Measurements from ENCODE around the gene ADAMTS18.

ADAMTS18 gene

DNA sequence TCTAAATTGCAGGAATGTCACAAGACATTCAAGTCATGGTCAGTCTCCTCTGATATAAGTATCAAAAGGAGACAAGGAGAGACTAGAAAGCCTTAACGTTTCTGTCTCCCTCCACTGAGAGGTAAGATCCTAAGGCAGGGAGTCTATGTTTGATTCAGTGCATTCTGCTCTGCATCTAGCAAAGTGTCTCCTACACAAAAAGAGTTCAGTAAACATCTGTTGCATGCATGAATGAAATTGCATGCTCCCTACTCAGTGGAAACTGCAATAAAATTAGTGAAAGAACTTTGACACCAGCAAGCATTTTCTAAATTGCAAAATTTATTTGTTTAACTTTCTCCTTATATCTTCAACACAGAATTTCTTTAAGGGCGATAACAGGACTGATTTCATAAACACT is 111.1 kb downstream of the ADAMTS18 start:
- TF ChIP-seq, protein P1, sequence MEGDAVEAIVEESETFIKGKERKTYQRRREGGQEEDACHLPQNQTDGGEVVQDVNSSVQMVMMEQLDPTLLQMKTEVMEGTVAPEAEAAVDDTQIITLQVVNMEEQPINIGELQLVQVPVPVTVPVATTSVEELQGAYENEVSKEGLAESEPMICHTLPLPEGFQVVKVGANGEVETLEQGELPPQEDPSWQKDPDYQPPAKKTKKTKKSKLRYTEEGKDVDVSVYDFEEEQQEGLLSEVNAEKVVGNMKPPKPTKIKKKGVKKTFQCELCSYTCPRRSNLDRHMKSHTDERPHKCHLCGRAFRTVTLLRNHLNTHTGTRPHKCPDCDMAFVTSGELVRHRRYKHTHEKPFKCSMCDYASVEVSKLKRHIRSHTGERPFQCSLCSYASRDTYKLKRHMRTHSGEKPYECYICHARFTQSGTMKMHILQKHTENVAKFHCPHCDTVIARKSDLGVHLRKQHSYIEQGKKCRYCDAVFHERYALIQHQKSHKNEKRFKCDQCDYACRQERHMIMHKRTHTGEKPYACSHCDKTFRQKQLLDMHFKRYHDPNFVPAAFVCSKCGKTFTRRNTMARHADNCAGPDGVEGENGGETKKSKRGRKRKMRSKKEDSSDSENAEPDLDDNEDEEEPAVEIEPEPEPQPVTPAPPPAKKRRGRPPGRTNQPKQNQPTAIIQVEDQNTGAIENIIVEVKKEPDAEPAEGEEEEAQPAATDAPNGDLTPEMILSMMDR (IDR thresholded peaks at IDR 0.05; ENCODE audit: poor library complexity, severe bottlenecking) = no peak
- Histone ChIP-seq H3K4me3 (ENCODE audit: severe bottlenecking) (no peak overlapping the region), H3K27ac (ENCODE audit: poor library complexity, severe bottlenecking) (no peak overlapping the region), H3K36me3 (ENCODE audit: low read depth) (no peaks in the 10 kb centered on the region), H3K27me3 (ENCODE audit: insufficient read depth, poor library complexity, severe bottlenecking) (no peaks in the 10 kb centered on the region), H3K9me3 (ENCODE audit: severe bottlenecking) (no peaks in the 10 kb centered on the region), H3K4me1 (ENCODE audit: insufficient read depth, poor library complexity, severe bottlenecking) (no peaks in the 10 kb centered on the region)
- ATAC-seq (ENCODE audit: low read depth) (no peak), DNase-seq (ENCODE audit: low spot score) (no peak)

DNA sequence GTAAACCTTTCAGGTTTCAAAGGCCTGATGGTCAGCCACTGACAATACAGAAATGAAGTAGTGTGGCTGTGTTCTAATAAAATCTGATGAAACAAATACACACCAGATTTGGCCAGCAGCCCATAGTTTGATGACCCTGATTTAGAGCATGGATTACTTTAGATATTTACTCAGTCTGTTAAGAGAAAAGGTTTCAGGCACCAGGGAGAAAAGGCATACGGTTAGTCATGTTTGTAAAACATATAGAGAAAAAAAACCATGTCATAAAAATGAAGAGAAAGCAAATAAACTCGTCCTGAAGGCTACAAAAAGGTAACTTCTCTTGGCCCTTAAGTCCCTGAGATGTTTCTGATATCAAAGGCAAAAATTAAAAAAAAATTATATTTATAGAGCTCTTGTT is 112.1 kb downstream of the ADAMTS18 start:
- ATAC-seq (ENCODE audit: low read depth) (no peak), DNase-seq (ENCODE audit: low spot score) (no peak)
- H3K36me3 ChIP-seq (ENCODE audit: low read depth) = no peaks in the 10 kb centered on the region
- no peaks in the 10 kb centered on the region for H3K9me3 ChIP-seq (ENCODE audit: severe bottlenecking)
- TF ChIP-seq, protein P1 (IDR thresholded peaks at IDR 0.05; ENCODE audit: poor library complexity, severe bottlenecking) = no peak
- no peaks in the 10 kb centered on the region for H3K4me1 ChIP-seq (ENCODE audit: insufficient read depth, poor library complexity, severe bottlenecking)
- H3K27me3 ChIP-seq (ENCODE audit: insufficient read depth, poor library complexity, severe bottlenecking) = no peaks in the 10 kb centered on the region
- H3K27ac ChIP-seq (ENCODE audit: poor library complexity, severe bottlenecking) = no peak overlapping the region
- no peak overlapping the region for H3K4me3 ChIP-seq (ENCODE audit: severe bottlenecking)

DNA sequence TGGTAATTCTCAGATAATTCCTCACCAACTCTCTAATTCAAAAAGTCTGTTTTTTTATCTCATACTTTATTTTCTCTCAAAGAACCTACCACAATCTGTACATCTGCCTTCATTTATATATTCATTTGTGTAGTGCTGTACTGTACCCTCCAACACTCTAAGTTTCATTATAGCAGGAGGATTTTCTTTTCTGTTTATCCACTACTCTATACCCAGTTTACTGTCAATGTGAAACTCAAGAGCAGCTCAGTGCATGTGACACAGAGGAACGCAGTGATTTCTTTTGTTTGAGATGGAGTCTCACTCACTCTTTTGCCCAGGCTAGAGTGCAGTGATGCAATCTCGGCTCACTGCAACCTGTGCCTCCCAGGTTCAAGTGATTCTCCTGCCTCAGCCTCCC is 117.8 kb downstream of the ADAMTS18 start:
- Histone ChIP-seq H3K36me3 (ENCODE audit: low read depth) (no peaks in the 10 kb centered on the region), H3K9me3 (ENCODE audit: severe bottlenecking) (no peaks in the 10 kb centered on the region), H3K27ac (ENCODE audit: poor library complexity, severe bottlenecking) (no peak overlapping the region), H3K4me3 (ENCODE audit: severe bottlenecking) (no peak overlapping the region), H3K4me1 (ENCODE audit: insufficient read depth, poor library complexity, severe bottlenecking) (no peaks in the 10 kb centered on the region), H3K27me3 (ENCODE audit: insufficient read depth, poor library complexity, severe bottlenecking) (no peaks in the 10 kb centered on the region)
- DNase-seq (ENCODE audit: low spot score) = no peak
- ATAC-seq (ENCODE audit: low read depth) = no peak
- TF ChIP-seq, protein P1 (IDR thresholded peaks at IDR 0.05; ENCODE audit: poor library complexity, severe bottlenecking) = no peak

DNA sequence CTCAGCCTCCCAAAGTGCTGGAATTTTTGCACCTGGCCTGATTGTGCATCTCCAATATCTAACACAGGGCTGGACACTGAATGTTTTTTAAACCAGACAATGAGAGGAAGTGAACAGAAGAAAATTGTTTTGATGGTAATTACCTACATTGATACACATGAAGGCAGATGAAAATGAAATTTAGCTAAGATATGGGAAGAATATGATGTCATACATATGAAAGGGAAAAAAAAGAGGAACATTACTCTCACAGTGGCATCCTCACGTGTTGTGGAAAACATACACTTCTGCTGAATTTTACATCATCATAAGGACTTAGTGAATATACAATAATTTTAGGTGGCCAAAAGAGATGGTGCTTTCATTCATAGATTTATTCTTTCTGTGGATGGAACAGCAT is 124.0 kb downstream of the ADAMTS18 start:
- DNase-seq (ENCODE audit: low spot score) (no peak), ATAC-seq (ENCODE audit: low read depth) (no peak)
- no peaks in the 10 kb centered on the region for H3K9me3 ChIP-seq (ENCODE audit: severe bottlenecking)
- no peak overlapping the region for H3K4me3 ChIP-seq (ENCODE audit: severe bottlenecking)
- no peak overlapping the region for H3K27ac ChIP-seq (ENCODE audit: poor library complexity, severe bottlenecking)
- no peaks in the 10 kb centered on the region for H3K27me3 ChIP-seq (ENCODE audit: insufficient read depth, poor library complexity, severe bottlenecking)
- peaks cover 13% of the 10 kb centered on the region for H3K4me1 ChIP-seq (ENCODE audit: insufficient read depth, poor library complexity, severe bottlenecking)
- TF ChIP-seq, protein P1 (IDR thresholded peaks at IDR 0.05; ENCODE audit: poor library complexity, severe bottlenecking) = no peak
- H3K36me3 ChIP-seq (ENCODE audit: low read depth) = no peaks in the 10 kb centered on the region

DNA sequence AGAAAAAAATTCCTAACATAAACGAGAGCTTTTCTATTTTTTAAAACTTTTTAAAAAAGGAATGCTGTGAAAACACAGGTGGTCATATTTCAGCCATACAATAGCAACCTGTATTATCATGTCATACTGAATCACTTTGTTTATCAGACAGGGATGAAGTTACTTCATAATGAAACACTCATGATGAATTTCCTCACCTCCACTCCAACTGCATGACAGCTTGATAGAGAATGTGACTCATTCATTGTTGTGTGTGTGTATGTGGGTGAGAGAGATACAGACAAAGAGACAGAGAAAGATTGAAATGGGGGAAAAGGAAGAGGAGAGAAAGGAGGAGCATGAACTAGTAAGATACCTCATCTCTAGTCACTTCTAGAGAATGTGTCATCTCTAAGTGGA is 126.7 kb downstream of the ADAMTS18 start:
- TF ChIP-seq, protein P1 (IDR thresholded peaks at IDR 0.05; ENCODE audit: poor library complexity, severe bottlenecking) = no peak
- no peak for DNase-seq (ENCODE audit: low spot score)
- Histone ChIP-seq H3K9me3 (ENCODE audit: severe bottlenecking) (no peaks in the 10 kb centered on the region), H3K4me1 (ENCODE audit: insufficient read depth, poor library complexity, severe bottlenecking) (peaks cover 13% of the 10 kb centered on the region), H3K27ac (ENCODE audit: poor library complexity, severe bottlenecking) (peak overlapping the region; percentile 76), H3K4me3 (ENCODE audit: severe bottlenecking) (no peak overlapping the region), H3K27me3 (ENCODE audit: insufficient read depth, poor library complexity, severe bottlenecking) (no peaks in the 10 kb centered on the region), H3K36me3 (ENCODE audit: low read depth) (no peaks in the 10 kb centered on the region)
- peak; percentile 98 for ATAC-seq (ENCODE audit: low read depth)
